IMR-90 (cell line): Measurements from ENCODE around the gene B4GALNT3. TPM values are rescaled to one million over a fixed set of nuclear protein-coding genes. Genes with fewer than 3 reads are reported as not detected.

Experiments used
- ATAC-seq: fragments of 200-7000 bp; cut with Tn5 transposase; 2 replicates; pipeline ENCODE4 v1.9.1; 2020; ENCODE audit warnings: low read depth, mild to moderate bottlenecking, moderate library complexity
- BruUV-seq: library from RNA; stranded (reverse); fragments of 400-500 nt; replicated peaks from 2 replicates; lab custom pipeline; 2021; lab: Mats Ljungman, UMichigan
- CTCF ChIA-PET: fragments of 300-600 bp; formaldehyde crosslinking; extraction: SDS; loops from one replicate; lab custom pipeline; 2021; ENCODE audit warnings: antibody characterized with exemption; lab: Yijun Ruan, JAX
- POLR2A ChIA-PET: fragments of 300-600 bp; sonication (Branson Sonifier 250); formaldehyde crosslinking; loops from one replicate; lab custom pipeline; 2022; ENCODE audit warnings: antibody characterized with exemption; ENCODE audit not compliant: unreplicated experiment; lab: Charles Lee
- DNase-seq: peaks from one replicate; pipeline ENCODE4 v3.0.0; 2013
- H2AFZ ChIP-seq: replicated peaks from 2 replicates; pipeline ENCODE3; 2013; ENCODE audit warnings: low read length, mild to moderate bottlenecking; ENCODE audit not compliant: poor library complexity
- H2AK5ac ChIP-seq: 2 replicates; pipeline ENCODE4 v1.6.1; 2013; ENCODE audit warnings: low read depth, low read length, inconsistent platforms
- H2AK9ac ChIP-seq: replicated peaks from 2 replicates; pipeline ENCODE3; 2013; ENCODE audit warnings: mild to moderate bottlenecking, low read depth, low read length, moderate library complexity; ENCODE audit not compliant: poor library complexity
- H2BK120ac ChIP-seq: 2 replicates; pipeline ENCODE4 v1.6.1; 2013; ENCODE audit warnings: low read depth, low read length, inconsistent platforms
- H2BK15ac ChIP-seq: 3 replicates; pipeline ENCODE4 v1.6.1; 2013; ENCODE audit warnings: low read depth, low read length, inconsistent platforms
- H2BK20ac ChIP-seq: 2 replicates; pipeline ENCODE4 v1.6.1; 2013; ENCODE audit warnings: low read depth, mild to moderate bottlenecking, inconsistent platforms, low read length, moderate library complexity
- H2BK5ac ChIP-seq: 2 replicates; pipeline ENCODE4 v1.6.1; 2013; ENCODE audit warnings: mild to moderate bottlenecking, low read depth, low read length, inconsistent platforms; ENCODE audit not compliant: poor library complexity, severe bottlenecking
- H3K14ac ChIP-seq: replicated peaks from 2 replicates; pipeline ENCODE4 v1.6.1; 2013; ENCODE audit warnings: low read depth, low read length, inconsistent platforms
- H3K18ac ChIP-seq: 2 replicates; pipeline ENCODE4 v1.6.1; 2013; ENCODE audit warnings: low read depth, low read length, control low read depth
- H3K23ac ChIP-seq: 2 replicates; pipeline ENCODE4 v1.6.1; 2013; ENCODE audit warnings: low read depth, low read length, inconsistent platforms
- H3K27ac ChIP-seq: 2 replicates; pipeline ENCODE4 v1.5.1; 2013; ENCODE audit warnings: mild to moderate bottlenecking, control low read depth, low read length; ENCODE audit not compliant: insufficient read depth
- H3K27me3 ChIP-seq: 2 replicates; pipeline ENCODE4 v1.6.1; 2013; ENCODE audit warnings: low read length; ENCODE audit not compliant: control insufficient read depth, insufficient read depth
- H3K36me3 ChIP-seq: 2 replicates; pipeline ENCODE4 v1.6.1; 2013; ENCODE audit warnings: low read length, mixed read lengths; ENCODE audit not compliant: control insufficient read depth, insufficient read depth
- H3K4ac ChIP-seq: 2 replicates; pipeline ENCODE4 v1.6.1; 2013; ENCODE audit warnings: low read depth, low read length, inconsistent platforms
- H3K4me1 ChIP-seq: 2 replicates; pipeline ENCODE4 v1.6.1; 2013; ENCODE audit warnings: low read length, mixed read lengths; ENCODE audit not compliant: control insufficient read depth, insufficient read depth
- H3K4me2 ChIP-seq: 2 replicates; pipeline ENCODE4 v1.6.1; 2013; ENCODE audit warnings: low read depth, mild to moderate bottlenecking, control low read depth, low read length, moderate library complexity
- H3K4me3 ChIP-seq: 2 replicates; pipeline ENCODE4 v1.5.1; 2013; ENCODE audit warnings: low read depth, mild to moderate bottlenecking, control low read depth, low read length, moderate library complexity; ENCODE audit not compliant: insufficient read depth
- H3K56ac ChIP-seq: 2 replicates; pipeline ENCODE4 v1.6.1; 2013; ENCODE audit warnings: low read length, inconsistent platforms; ENCODE audit not compliant: insufficient read depth; ENCODE audit errors: extremely low read depth
- H3K79me1 ChIP-seq, 2 experiments: 2 replicates each; pipeline ENCODE4 v1.6.1; 2013; ENCODE audit warnings: low read length in 2 of 2, inconsistent platforms in 1 of 2, low read depth in 1 of 2
- H3K9ac ChIP-seq: 2 replicates; pipeline ENCODE4 v1.6.1; 2013; ENCODE audit warnings: low read depth, low read length, control low read depth
- H3K9me1 ChIP-seq: 2 replicates; pipeline ENCODE4 v1.6.1; 2013; ENCODE audit warnings: low read length, inconsistent platforms; ENCODE audit not compliant: insufficient read depth
- H3K9me3 ChIP-seq: 2 replicates; pipeline ENCODE4 v1.6.1; 2013; ENCODE audit warnings: low read length; ENCODE audit not compliant: control insufficient read depth, insufficient read depth
- H4K20me1 ChIP-seq: 2 replicates; pipeline ENCODE4 v1.6.1; 2013; ENCODE audit warnings: low read length, inconsistent platforms; ENCODE audit not compliant: insufficient read depth
- H4K5ac ChIP-seq: 2 replicates; pipeline ENCODE4 v1.6.1; 2013; ENCODE audit warnings: mild to moderate bottlenecking, low read depth, low read length, control low read depth
- H4K8ac ChIP-seq, 2 experiments: 2 replicates each; pipeline ENCODE4 v1.6.1; 2013; ENCODE audit warnings: low read depth in 2 of 2, low read length in 2 of 2, control low read depth in 1 of 2, inconsistent platforms in 1 of 2
- H4K91ac ChIP-seq: 2 replicates; pipeline ENCODE4 v1.6.1; 2013; ENCODE audit warnings: low read depth, low read length, inconsistent platforms; ENCODE audit not compliant: insufficient read depth
- BHLHE40 ChIP-seq: fragments of 150-350 bp; IDR thresholded peaks from 2 replicates; pipeline ENCODE4 v1.6.1; 2016; ENCODE audit warnings: mild to moderate bottlenecking, low read depth, low read length
- CEBPB ChIP-seq: IDR thresholded peaks from 2 replicates; pipeline ENCODE4 v1.6.1; 2012; ENCODE audit warnings: low read depth, low read length, improper control_type of control experiment
- CHD1 ChIP-seq: IDR thresholded peaks from 2 replicates; pipeline ENCODE4 v1.6.1; 2012; ENCODE audit warnings: low read depth, low read length, improper control_type of control experiment
- FOS ChIP-seq: fragments of 150-350 bp; IDR thresholded peaks from 2 replicates; pipeline ENCODE4 v1.6.1; 2016; ENCODE audit warnings: low read depth, low read length
- MAFK ChIP-seq: IDR thresholded peaks from 2 replicates; pipeline ENCODE4 v1.6.1; 2012; ENCODE audit warnings: low read depth, low read length, improper control_type of control experiment
- MAZ ChIP-seq: IDR thresholded peaks from 2 replicates; pipeline ENCODE4 v1.6.1; 2012; ENCODE audit warnings: low read depth, mild to moderate bottlenecking, low read length, improper control_type of control experiment, moderate library complexity, borderline replicate concordance
- MXI1 ChIP-seq: IDR thresholded peaks from 2 replicates; pipeline ENCODE4 v1.6.1; 2012; ENCODE audit warnings: low read depth, mild to moderate bottlenecking, low read length, moderate library complexity, borderline replicate concordance
- NFE2L2 ChIP-seq: fragments of 150-350 bp; IDR thresholded peaks from 2 replicates; pipeline ENCODE4 v1.6.1; 2016; ENCODE audit warnings: low read depth, mild to moderate bottlenecking, low read length
- POLR2A ChIP-seq: IDR thresholded peaks from 2 replicates; pipeline ENCODE4 v1.6.1; 2012; ENCODE audit warnings: mild to moderate bottlenecking, low read depth, low read length
- RAD21 ChIP-seq: IDR thresholded peaks from 2 replicates; pipeline ENCODE4 v1.6.1; 2012; ENCODE audit warnings: low read length, improper control_type of control experiment
- RCOR1 ChIP-seq: IDR thresholded peaks from 2 replicates; pipeline ENCODE4 v1.6.1; 2012; ENCODE audit warnings: mild to moderate bottlenecking, low read length, improper control_type of control experiment; ENCODE audit not compliant: insufficient replicate concordance
- RFX5 ChIP-seq: IDR thresholded peaks from 2 replicates; pipeline ENCODE4 v1.8.0; 2012; ENCODE audit warnings: low read depth, mild to moderate bottlenecking, low read length, moderate library complexity
- WGBS, 2 experiments: methylation state at CpG; one replicate each; pipeline versions ENCODE4 v1.1.5 to v1.1.7; 2013; ENCODE audit warnings: missing lambda C conversion rate in 2 of 2; ENCODE audit not compliant: insufficient read length in 1 of 2; ENCODE audit errors: extremely low coverage in 2 of 2; 5-methylcytosine and 5-hydroxymethylcytosine counted together
- dilution Hi-C: fragments of 300-500 bp; cut with HindIII; formaldehyde crosslinking; loops from one replicate; pipeline ENCODE4 v1.14.3; 2018; ENCODE audit warnings: low sequenced_read_pairs; ENCODE audit not compliant: unreplicated experiment
- in situ Hi-C: fragments of 300-500 bp; cut with MboI; formaldehyde crosslinking; loops from 3 replicates; pipeline ENCODE4 v1.14.3; 2019; ENCODE audit warnings: low sequenced_read_pairs, inconsistent platforms, mixed read lengths
- intact Hi-C: fragments of 100-400 bp; cut with micrococcal nuclease; formaldehyde crosslinking; loops from 2 replicates; pipeline ENCODE4 v1.10.0; 2022
- polyA plus RNA-seq, 3 experiments: library from polyadenylated mRNA; depleted of rRNA; stranded (reverse); fragments of >200 nt; gene quantifications; 2 replicates each; pipeline ENCODE4 v1.2.3, GENCODE V29; 2012; ENCODE audit warnings: low replicate concordance in 1 of 3
- total RNA-seq: library from RNA; depleted of rRNA; stranded (reverse); fragments of >200 nt; gene quantifications from 2 replicates; pipeline ENCODE4 v1.2.3, GENCODE V29; 2012
- TF ChIP-seq, protein P1 (sequence below): fragments of 150-350 bp; IDR thresholded peaks from 2 replicates; pipeline ENCODE4 v1.6.1; 2016; ENCODE audit warnings: low read depth, mild to moderate bottlenecking, low read length, moderate library complexity, borderline replicate concordance
- TF ChIP-seq, protein P2 (sequence below): conservative IDR thresholded peaks from 2 replicates; pipeline ENCODE4 v1.5.1; 2012; ENCODE audit warnings: mild to moderate bottlenecking, low read depth, low read length, improper control_type of control experiment
- TF ChIP-seq, protein P3 (sequence below): fragments of 150-350 bp; IDR thresholded peaks from 2 replicates; pipeline ENCODE4 v1.6.1; 2017; ENCODE audit warnings: mild to moderate bottlenecking, antibody characterized with exemption, low read length, low read depth

Gene B4GALNT3
- total and polyA plus RNA-seq, 2 of the 4 experiments (the other 2 are of a cell fraction), result not detected

DNA sequence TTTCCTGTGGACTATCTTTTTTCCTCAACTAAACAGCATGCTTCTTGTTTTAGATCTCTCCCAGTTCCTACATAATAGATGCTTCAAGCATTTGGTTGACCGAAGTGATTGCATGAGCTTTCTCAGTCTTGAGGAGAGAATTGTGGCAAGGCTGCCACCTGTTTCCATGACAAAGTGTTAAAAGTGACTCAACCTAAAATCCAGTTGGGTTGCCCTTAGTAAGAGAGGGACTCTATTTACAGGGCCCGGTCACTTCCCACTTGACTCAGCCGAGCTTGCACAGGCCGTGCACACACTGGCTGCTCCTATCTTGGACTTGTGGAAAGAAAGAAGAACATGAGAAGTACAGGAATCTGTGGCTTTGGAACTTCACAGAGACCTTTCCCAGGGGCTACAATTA is 2.1 kb upstream of the B4GALNT3 start:
- no peak for DNase-seq
- 100% methylated on average over 2 of the region's 4 CpGs; no CpG with 5 or more reads in 1 of the 2 experiments for WGBS, 2 experiments
- no peak overlapping the region for H2BK15ac ChIP-seq
- H3K14ac ChIP-seq, result no peak overlapping the region
- H3K36me3 ChIP-seq, result no peaks in the 10 kb centered on the region
- no peak for TF ChIP-seq RCOR1
- TF ChIP-seq MAFK, result no peak
- TF ChIP-seq CEBPB, result no peak
- TF ChIP-seq NFE2L2, result no peak
- TF ChIP-seq MAZ, result no peak
- TF ChIP-seq FOS, result no peak
- TF ChIP-seq RAD21, result no peak
- TF ChIP-seq, protein P1, sequence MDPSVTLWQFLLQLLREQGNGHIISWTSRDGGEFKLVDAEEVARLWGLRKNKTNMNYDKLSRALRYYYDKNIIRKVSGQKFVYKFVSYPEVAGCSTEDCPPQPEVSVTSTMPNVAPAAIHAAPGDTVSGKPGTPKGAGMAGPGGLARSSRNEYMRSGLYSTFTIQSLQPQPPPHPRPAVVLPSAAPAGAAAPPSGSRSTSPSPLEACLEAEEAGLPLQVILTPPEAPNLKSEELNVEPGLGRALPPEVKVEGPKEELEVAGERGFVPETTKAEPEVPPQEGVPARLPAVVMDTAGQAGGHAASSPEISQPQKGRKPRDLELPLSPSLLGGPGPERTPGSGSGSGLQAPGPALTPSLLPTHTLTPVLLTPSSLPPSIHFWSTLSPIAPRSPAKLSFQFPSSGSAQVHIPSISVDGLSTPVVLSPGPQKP, result no peak
- TF ChIP-seq, protein P2, sequence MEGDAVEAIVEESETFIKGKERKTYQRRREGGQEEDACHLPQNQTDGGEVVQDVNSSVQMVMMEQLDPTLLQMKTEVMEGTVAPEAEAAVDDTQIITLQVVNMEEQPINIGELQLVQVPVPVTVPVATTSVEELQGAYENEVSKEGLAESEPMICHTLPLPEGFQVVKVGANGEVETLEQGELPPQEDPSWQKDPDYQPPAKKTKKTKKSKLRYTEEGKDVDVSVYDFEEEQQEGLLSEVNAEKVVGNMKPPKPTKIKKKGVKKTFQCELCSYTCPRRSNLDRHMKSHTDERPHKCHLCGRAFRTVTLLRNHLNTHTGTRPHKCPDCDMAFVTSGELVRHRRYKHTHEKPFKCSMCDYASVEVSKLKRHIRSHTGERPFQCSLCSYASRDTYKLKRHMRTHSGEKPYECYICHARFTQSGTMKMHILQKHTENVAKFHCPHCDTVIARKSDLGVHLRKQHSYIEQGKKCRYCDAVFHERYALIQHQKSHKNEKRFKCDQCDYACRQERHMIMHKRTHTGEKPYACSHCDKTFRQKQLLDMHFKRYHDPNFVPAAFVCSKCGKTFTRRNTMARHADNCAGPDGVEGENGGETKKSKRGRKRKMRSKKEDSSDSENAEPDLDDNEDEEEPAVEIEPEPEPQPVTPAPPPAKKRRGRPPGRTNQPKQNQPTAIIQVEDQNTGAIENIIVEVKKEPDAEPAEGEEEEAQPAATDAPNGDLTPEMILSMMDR, result no peak
- TF ChIP-seq MXI1, result no peak
- TF ChIP-seq RFX5, result no peak
- no peak for TF ChIP-seq CHD1
- TF ChIP-seq BHLHE40, result no peak
- TF ChIP-seq POLR2A, result no peak
- TF ChIP-seq, protein P3, sequence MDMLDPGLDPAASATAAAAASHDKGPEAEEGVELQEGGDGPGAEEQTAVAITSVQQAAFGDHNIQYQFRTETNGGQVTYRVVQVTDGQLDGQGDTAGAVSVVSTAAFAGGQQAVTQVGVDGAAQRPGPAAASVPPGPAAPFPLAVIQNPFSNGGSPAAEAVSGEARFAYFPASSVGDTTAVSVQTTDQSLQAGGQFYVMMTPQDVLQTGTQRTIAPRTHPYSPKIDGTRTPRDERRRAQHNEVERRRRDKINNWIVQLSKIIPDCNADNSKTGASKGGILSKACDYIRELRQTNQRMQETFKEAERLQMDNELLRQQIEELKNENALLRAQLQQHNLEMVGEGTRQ, result no peak
- H3K4me2 ChIP-seq, result no peak overlapping the region
- H3K23ac ChIP-seq, result no peak overlapping the region
- peaks cover 74% of the 10 kb centered on the region for H3K27me3 ChIP-seq
- no peak overlapping the region for H3K18ac ChIP-seq
- no peak overlapping the region for H4K91ac ChIP-seq
- H3K27ac ChIP-seq, result no peak overlapping the region
- no peak overlapping the region for H2BK120ac ChIP-seq
- ChIA-PET POLR2A (no interaction called here), CTCF (interaction anchor here (1.4 kb wide), 1 partner anchor 89 kb away, joined by 5 read pairs; no protein-coding TSS in a partner anchor)
- H2BK5ac ChIP-seq, result no peak overlapping the region
- intact Hi-C loops, result no loop called here
- ATAC-seq, result no peak
- H3K4ac ChIP-seq, result no peak overlapping the region
- H2BK20ac ChIP-seq, result no peak overlapping the region
- no peak overlapping the region for H2AK9ac ChIP-seq
- H4K8ac ChIP-seq, result no peak overlapping the region
- dilution Hi-C loops, result no loop called here
- peaks cover 2% of the 10 kb centered on the region; the same call in 1 of the 2 replicates for H3K9me3 ChIP-seq
- H4K5ac ChIP-seq, result no peak overlapping the region
- H2AFZ ChIP-seq, result no peak overlapping the region
- H3K9me1 ChIP-seq, result no peaks in the 10 kb centered on the region
- peaks cover 2% of the 10 kb centered on the region; the same call in 1 of the 2 replicates for H3K4me1 ChIP-seq
- in situ Hi-C loops, result no loop called here
- 0 out of 2 replicates have a peak, but pooled peaks cover 2% of the 10 kb centered on the region for H4K20me1 ChIP-seq
- H3K9ac ChIP-seq, result no peak overlapping the region
- H3K79me1 ChIP-seq, result no peaks in the 10 kb centered on the region
- H2AK5ac ChIP-seq, result no peak overlapping the region
- no peak overlapping the region for H3K56ac ChIP-seq
- H3K4me3 ChIP-seq, result no peak overlapping the region
- BruUV-seq, result no TSS peak
